Measurements from ENCODE around the gene TTLL13. TPM values are rescaled to one million over a fixed set of nuclear protein-coding genes. Genes with fewer than 3 reads are reported as not detected.
A peak's percentile ranks its signal among the peaks of the same experiment; 100 is the strongest.
"Not testable (repeated sequence)": the region's sequence is repeated elsewhere in the genome, so short reads cannot be mapped to it uniquely, and the experiment has no call there.

TTLL13 gene
- total RNA-seq, 2 donors from 2014 or later = not detected

GRCh38 chr15:90301707-90302300 lies 52.4 kb downstream of the TTLL13 start:
- Histone ChIP-seq H3K4me1 (peaks cover 0 to 7% of the 10 kb centered on the region in 2 donors), H3K27ac (peak overlapping the region; percentile 0 to 34)

GRCh38 chr15:90305355-90305754 lies 56.0 kb downstream of the TTLL13 start:
- H3K27me3 ChIP-seq, H3K36me3 ChIP-seq, H3K9me3 ChIP-seq, H3K27ac ChIP-seq, H3K4me3 ChIP-seq, H3K4me1 ChIP-seq: not testable (repeated sequence)
- DNase-seq (ENCODE audit: low spot score) = peak; percentile 16

More at GRCh38 chr15:90301707-90302300, 52.4 kb downstream of the TTLL13 start:
- H3K36me3 ChIP-seq = no peaks in the 10 kb centered on the region
- no peaks in the 10 kb centered on the region for H3K27me3 ChIP-seq
- DNase-seq (ENCODE audit: low spot score) = peak; percentile 52
- no peak overlapping the region for H3K4me3 ChIP-seq
- no peaks in the 10 kb centered on the region for H3K9me3 ChIP-seq
- TF ChIP-seq CTCF (IDR thresholded peaks at IDR 0.05) = no peak

GRCh38 chr15:90305932-90306331 lies 56.6 kb downstream of the TTLL13 start:
- TF ChIP-seq CTCF (IDR thresholded peaks at IDR 0.05) = no peak
- no peak for DNase-seq (ENCODE audit: low spot score)
- Histone ChIP-seq H3K27me3 (no peaks in the 10 kb centered on the region), H3K4me3 (no peak overlapping the region), H3K36me3 (no peaks in the 10 kb centered on the region), H3K4me1 (peaks cover 0 to 7% of the 10 kb centered on the region in 2 donors), H3K27ac (no peak overlapping the region), H3K9me3 (no peaks in the 10 kb centered on the region)

GRCh38 chr15:90306560-90306959 lies 57.2 kb downstream of the TTLL13 start:
- no peaks in the 10 kb centered on the region for H3K36me3 ChIP-seq
- no peak overlapping the region for H3K4me3 ChIP-seq
- no peaks in the 10 kb centered on the region for H3K9me3 ChIP-seq
- H3K27me3 ChIP-seq = no peaks in the 10 kb centered on the region
- peak; percentile 54 for DNase-seq (ENCODE audit: low spot score)
- TF ChIP-seq CTCF (IDR thresholded peaks at IDR 0.05) = no peak
- no peak overlapping the region for H3K27ac ChIP-seq
- H3K4me1 ChIP-seq = peaks cover 0 to 4% of the 10 kb centered on the region in 2 donors

GRCh38 chr15:90307661-90308060 lies 58.3 kb downstream of the TTLL13 start:
- Histone ChIP-seq H3K4me1 (no peaks in the 10 kb centered on the region), H3K36me3 (no peaks in the 10 kb centered on the region), H3K4me3 (no peak overlapping the region), H3K27ac (no peak overlapping the region), H3K9me3 (no peaks in the 10 kb centered on the region), H3K27me3 (no peaks in the 10 kb centered on the region)
- DNase-seq (ENCODE audit: low spot score) = peak; percentile 16
- TF ChIP-seq CTCF (IDR thresholded peaks at IDR 0.05) = no peak

GRCh38 chr15:90309020-90309419 lies 59.7 kb downstream of the TTLL13 start:
- Histone ChIP-seq H3K27me3 (no peaks in the 10 kb centered on the region), H3K4me1 (no peaks in the 10 kb centered on the region), H3K27ac (no peak overlapping the region), H3K36me3 (no peaks in the 10 kb centered on the region), H3K9me3 (no peaks in the 10 kb centered on the region), H3K4me3 (no peak overlapping the region)
- DNase-seq (ENCODE audit: low spot score) = peak; percentile 46
- TF ChIP-seq CTCF (IDR thresholded peaks at IDR 0.05) = no peak

Other genes starting within 250 kb of the TTLL13 start
- 1 to 10 TPM; 3.4 to 5.2 TPM for gene ZNF710, start 248.2 kb upstream of the TTLL13 start, total RNA-seq
- 100 to 1,000 TPM; 119 to 249 TPM for gene IDH2, start 147.1 kb upstream of the TTLL13 start, total RNA-seq
- gene SEMA4B, start 48.2 kb upstream of the TTLL13 start, total RNA-seq = 10 to 100 TPM; 22.1 to 31.6 TPM
- gene CIB1, start 15.6 kb upstream of the TTLL13 start, total RNA-seq = 10 to 100 TPM; 24.9 to 31.1 TPM
- gene GDPGP1, start 15.3 kb upstream of the TTLL13 start, total RNA-seq = 10 to 100 TPM in 1 of 2 donors, 1 to 10 TPM in 1; 8.6 to 16.1 TPM
- gene NGRN, start 16.1 kb downstream of the TTLL13 start, total RNA-seq = 100 to 1,000 TPM; 107 to 110 TPM
- gene ZNF774, start 102.7 kb downstream of the TTLL13 start, total RNA-seq = 1 to 10 TPM; 3.7 to 4.3 TPM
- 10 to 100 TPM; 56.5 to 96.3 TPM for gene IQGAP1, start 138.7 kb downstream of the TTLL13 start, total RNA-seq

All from right atrium auricular region (tissue), 2 donors.